HG02759 (cell line): ENCODE data around the gene TRAPPC2L.

Experiments used
- ATAC-seq: cut with Tn5 transposase; IDR thresholded peaks from one replicate; pipeline ENCODE4 v1.9.1; 2021; ENCODE audit warnings: mild to moderate bottlenecking, moderate library complexity; ENCODE audit not compliant: unreplicated experiment

Gene TRAPPC2L

DNA sequence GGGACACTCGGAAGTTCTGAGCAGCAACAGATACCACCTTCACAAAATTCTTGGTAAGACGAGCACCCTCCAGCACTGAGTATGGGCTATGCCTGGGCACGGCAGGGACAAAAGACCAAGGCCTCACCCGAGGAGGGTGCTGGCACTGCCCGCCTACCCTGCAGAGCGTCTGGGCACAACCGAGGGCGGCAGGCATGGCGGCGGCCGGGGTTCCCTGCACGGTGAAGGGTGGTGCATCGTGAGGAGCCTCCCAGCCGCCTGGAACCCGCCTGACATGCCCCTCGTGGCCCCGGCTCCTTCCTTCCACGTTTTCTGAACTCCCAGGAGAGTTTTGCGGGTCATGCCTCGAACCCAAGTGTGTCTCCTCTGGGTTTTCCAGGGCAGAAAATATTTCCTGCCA lies 19.1 kb upstream of the TRAPPC2L start:
- no peak for ATAC-seq

DNA sequence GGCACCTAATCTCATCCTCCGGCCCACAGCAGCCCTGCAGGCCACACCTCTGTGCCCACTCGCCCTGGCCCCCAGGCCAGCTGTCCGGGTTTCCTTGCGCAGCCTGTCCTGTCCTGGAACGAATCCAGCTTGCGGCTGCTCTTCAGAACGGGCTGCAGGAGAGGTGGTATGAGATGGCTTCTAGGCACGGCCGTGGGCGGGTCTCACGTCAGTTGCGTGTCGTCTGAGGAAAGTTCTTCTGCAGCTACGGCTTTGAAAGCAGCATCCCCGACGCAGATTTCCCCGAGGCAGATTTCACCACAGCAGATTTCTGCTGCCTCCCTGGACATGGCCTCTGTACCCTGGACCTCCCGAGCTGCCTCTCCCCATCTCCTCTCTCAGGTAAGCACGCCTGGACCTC lies 18.4 kb upstream of the TRAPPC2L start:
- no peak for ATAC-seq

DNA sequence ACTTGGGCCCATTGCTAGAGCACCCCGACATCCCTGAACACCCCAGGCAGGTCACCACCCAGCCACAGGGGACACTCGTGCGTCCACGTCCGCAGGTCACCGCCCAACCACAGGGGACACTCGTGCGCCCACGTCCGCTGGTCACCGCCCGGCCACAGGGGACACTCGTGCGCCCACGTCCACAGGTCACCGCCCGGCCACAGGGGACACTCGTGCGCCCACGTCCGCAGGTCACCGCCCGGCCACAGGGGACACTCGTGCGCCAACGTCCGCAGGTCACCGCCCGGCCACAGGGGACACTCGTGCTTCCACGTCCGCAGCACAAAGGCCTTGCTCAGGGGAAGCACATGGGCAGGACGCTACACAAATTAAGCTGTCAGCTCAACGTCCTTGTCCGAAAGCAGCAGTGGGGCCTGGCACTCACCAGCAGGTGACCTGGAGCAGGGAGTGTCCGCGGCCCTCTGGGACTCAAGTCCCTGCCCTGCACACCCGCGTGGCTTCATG lies 17.8 kb upstream of the TRAPPC2L start:
- no peak for ATAC-seq

DNA sequence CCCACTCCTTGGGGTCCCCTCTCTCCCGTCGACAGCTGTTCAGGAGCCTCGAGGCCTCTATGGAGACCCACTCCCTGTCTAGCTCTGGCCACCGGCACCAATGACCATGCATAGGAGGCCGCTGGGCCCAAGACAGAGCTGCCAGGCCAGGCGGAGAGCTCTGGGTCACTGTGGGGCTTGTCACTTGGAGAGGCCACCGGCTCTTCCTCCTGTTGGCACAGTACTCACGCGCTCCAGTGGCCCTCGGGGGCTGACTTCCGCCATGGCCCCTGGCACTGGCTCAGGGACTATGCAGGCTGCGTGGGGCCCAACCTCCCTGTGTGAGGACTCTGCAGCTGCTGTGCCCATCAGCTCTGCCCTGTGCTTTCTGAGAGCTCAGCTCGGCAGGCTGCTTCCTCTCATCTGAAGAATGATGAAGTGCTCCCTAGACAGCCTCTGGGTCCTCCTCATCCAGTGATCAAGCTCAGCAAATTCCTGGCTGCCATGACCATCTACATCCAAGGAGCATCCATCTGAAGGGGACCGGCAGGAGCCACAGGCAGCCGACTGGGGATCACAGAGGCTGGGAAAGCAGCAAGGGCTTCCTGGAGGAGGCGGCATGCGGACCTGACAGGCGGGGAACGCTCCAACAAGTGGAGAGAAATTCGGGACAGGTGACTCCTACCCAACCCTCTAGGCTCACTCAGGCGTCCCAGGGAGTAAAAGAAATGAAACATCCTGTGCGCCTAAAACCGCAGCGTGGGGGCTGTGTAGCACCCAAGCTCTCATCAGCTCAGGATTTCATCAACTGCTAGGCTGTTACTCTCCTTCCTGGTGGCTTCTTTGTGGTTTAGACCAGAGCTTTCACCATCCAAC lies 17.0 kb upstream of the TRAPPC2L start:
- ATAC-seq: no peak

DNA sequence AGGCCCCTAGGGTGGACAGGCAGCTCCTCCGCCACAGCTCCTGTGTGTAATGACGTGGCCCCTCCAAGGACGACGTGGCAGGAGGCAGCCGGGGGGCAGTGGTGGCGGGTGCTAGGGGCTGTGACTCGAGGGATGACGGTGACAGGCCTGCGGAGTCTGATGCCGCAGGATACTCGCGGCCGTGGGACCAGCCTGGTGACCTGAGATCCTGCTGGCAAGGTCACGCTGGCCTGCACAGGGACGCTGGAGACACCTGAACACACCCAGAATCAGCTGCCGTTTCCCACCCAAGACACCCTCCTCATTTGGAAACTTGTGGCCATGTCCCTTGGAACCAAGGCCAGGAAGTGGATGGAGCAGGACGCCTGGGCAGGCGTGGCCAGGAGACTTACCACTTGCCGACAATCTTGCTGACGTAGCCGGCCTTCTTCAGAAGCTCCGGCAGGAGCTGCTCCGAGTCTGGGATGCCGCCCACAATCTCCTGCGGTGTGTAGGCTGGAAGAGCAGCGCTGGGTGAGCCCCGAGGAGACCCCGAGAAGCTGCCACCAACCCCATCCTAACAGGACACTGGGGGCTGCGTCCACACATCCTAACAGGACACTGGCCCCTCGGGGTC lies 16.2 kb upstream of the TRAPPC2L start:
- ATAC-seq: no peak

DNA sequence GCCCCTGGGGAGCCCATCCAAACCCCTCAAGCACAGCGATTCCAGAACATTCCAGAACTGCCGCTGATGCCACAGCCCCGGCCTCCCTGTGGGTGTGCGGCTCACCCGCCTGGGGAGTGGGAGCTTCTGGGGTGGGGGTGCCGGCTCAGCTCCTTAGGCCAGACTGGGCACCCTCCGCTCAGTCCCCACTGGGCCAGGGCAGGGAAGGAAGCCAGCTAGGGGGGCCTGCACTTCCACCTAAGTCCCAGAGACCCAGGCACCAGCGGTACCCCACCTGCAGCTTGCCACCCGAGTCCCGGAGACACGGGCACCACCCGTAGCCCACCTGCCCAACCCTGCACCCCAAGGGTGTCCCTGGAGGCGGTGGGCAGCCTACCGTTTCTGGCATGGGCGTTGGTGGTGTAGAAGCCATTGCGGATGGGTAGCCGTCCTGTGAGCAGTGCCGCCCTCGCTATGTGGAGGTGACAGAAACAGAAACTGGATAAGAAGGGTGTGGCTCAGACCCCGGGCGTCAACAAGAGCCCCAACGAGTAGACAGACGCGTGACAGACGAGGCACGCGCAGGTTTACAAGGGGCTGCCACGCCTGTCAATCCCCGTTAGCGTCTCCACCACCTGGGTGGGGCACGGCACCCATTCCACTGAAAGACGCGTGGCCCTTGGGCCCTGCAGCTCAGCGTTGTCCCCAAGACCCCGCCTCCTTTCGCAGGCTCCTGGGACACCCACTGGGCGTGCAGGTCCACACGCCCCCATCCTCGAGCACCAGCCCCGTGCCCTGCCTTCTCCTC lies 15.2 kb upstream of the TRAPPC2L start:
- ATAC-seq: no peak

DNA sequence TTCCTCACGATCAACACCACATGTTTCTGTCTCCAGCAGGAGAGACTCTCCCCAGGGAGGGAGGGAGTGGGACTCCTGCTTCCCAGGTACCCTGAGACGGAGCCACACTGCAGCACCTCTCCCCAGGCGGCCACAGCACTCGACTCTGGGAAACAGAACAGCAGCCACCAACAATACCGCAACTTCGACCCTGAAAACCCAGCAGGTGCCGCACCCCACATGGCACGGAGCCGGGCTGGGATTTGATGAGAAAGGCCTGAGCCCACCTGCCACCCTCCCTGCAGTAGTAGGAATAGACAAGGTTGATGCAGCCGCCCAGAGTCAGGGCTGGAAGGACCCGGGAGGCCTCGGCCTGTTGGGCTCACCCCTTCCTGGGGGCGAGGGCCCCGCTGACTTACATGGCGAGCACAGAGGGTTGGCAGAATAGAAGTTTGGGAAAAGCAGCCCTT lies 14.6 kb upstream of the TRAPPC2L start:
- no peak for ATAC-seq

DNA sequence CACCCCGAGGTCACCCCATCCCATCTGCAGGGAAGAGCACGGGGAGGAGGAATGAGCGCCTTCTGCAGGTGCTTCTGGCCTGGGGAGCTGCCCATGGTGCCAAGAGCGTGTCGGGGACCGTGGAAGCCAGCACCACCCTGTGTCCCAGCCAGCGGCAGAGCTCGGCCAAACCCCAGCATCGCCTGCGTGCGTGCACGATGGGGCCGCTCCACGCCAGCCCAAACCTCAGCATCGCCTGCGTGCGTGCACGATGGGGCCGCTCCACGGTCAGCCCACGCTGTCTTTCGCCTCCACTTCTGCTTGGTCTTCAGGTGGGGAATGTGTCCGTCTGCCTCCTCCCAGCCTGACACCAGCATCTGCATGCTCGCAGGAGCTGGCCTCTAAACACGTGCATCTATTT lies 14.1 kb upstream of the TRAPPC2L start:
- ATAC-seq: no peak

DNA sequence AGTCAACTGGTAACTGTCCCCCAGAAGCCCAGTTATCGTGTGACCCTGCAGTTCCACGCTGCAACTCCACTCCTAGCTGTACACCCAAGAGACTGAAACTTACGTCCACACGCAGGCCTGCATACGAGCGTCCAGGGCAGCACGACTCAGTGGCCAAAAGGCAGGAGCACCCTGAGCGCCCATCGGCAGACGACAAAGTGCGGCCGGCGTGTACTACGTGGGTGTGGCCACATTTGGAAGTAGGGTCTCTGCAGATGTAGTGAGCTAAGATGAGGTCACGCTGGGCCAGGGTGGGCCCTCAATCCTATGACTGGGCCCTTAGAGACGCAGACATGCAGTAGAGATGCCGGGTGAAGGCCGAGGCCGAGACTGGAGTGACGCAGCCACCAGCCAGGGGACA lies 13.7 kb upstream of the TRAPPC2L start:
- no peak for ATAC-seq

DNA sequence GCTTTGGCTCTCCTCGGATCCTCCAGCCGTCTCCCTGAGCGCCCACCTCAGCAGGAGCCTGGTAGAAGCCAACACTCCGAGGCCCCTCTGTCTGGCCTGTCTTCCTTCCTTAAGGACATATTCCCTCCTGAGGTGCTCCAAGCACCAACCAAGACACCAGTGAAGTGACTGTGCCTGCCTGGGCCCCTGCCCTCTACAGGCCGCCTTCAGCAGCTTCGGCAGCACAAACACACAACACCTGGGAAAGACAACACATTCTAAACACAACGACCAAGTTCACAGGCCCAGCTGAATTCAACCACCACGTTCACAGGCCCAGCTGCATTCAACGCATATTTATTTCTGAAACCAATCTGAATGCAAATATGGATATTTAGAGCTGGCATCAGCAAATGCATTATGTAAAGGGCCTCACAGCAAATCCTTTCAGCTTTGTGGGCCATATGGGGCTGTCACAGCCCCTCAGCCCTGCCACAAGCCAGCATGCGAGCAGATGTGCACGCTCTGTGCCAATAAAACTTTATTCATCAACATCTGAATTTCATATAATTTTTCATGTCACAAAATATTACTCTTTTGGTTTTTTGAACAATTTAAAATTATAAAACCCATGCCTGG lies 12.4 kb upstream of the TRAPPC2L start:
- no peak for ATAC-seq

DNA sequence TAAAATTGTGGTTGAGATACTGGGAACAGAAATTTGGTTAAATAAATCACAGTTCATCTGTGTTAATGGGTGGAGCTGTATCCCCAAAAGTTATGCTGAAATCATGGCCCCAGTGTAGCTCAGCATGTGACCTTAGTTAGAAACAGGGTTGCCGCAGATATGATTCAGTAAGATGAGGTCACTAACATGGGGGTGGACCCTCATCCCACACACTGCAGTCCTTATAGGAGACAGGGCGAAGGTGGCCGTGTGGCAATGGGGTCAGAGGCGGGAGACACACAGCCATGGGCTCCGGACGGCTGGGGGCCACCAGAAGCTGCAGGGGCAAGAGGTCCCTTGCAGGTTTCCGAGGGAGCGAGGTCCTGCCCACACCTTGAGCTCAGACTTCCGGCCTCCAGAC lies 10.8 kb upstream of the TRAPPC2L start:
- no peak for ATAC-seq

DNA sequence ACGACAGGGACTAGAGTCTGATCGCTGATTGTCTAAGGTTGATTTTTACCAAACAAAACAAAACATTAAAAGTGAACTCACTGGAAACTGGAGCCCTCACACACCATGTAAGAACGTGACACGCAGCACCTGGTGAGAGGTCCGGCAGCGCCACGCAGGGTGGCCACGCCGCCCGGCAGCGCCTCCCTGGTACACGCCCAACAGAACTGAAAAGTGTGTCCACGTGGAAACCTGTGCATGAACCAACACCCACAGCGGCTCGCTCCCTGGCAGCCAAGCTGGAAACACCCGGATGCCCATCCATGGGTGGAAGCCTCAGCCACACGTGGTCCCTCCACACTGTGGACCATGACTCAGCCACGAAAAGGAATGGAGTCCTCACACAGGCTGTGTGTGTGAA lies 9.3 kb upstream of the TRAPPC2L start:
- ATAC-seq: no peak

DNA sequence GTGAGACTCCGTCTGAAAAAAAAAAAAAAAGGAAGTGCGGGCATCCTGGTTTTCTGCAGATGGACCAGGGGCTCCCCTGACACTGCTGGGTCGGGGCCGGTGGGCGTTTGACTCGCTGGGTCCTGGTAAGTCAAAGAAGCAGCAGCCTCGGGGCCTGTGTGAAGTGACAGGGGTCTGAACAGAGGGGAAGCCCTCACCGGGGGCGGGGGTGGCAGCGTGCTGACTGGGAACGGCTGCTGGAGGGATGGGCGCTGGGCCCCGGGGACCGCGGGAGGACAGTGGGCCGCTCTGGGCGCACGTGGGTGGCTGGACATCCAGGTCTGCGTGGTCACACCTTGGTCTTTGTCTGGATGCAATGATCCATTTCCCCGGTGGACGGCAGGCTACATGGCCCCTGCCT lies 8.4 kb upstream of the TRAPPC2L start:
- ATAC-seq: no peak

DNA sequence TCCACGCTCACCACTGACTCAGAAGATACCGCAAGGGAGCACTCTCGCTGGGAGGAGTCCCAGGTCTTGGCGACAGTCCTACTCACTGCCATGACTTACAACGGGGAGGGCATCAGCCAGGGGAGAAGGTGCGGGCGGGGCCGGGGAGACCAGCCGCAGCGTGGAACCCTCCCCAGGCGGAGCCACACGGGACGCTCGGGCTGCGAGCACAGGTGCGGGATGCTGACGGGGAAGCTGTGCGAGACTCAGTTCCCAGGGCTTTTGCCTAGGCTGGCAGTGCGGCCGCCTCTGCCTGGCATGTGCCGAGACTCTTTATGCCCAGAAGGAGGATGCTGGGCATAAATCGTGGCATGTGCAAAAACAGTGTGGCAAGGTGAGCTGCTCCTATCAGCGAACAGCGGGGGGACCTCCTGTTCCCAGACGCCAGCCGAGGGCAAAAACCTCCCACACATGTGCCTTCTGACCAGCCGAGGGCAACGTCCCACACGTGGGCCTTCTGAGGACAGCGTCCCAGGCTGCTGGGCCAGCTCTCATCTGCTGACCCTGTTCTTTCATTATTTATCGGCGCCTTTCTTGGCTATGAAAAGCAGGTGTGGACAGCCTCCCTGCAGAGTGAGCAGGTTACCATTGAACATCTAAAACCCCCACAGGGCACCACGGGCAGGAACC lies 6.3 kb upstream of the TRAPPC2L start:
- ATAC-seq: no peak

DNA sequence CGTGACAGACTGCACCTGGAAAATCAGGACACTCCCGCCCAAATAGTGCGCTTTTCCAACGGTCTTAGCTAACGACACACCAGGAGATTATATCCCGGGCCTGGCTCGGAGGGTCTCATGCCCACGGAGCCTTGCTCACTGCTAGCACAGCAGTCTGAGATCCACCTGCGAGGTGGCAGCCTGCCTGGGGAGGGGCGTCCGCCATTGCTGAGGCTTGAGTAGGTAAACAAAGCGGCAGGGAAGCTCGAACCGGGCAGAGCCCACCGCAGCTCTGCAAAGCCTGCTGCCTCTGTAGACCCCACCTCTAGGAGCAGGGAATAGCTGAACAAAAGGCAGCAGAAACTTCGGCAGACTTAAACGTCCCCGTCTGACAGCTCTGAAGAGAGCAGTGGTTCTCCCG lies 5.3 kb upstream of the TRAPPC2L start:
- no peak for ATAC-seq

DNA sequence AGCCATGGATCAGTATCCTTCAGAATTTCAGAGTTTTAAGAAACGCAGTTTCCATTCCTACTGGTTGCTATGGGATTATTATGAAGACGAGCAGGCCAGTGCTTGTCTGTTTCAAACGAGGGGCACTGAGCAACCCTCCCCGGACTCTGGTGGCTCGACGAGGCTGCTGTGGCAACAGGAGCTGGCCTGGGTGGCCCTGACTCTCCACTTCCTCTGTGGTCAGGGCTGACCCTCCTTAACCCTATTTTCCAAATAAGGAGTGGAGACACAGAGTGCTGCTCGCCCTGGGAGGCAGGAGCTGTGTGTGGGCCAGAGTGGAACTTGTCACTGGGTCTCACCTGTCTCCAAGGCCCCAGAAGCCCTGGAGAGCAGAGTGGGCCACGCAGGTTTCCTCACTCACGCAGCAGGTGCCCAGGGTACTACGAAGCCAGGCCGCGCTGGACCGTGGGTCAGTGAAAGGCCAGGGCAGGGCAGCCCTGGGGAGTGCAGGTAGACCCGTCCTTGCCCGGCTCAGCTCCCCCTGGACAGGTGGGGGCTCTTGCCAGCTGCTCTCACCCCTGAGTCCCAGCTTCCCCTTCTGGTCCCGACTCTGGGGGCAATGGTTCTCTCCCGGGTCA lies 3.5 kb upstream of the TRAPPC2L start:
- no peak for ATAC-seq

DNA sequence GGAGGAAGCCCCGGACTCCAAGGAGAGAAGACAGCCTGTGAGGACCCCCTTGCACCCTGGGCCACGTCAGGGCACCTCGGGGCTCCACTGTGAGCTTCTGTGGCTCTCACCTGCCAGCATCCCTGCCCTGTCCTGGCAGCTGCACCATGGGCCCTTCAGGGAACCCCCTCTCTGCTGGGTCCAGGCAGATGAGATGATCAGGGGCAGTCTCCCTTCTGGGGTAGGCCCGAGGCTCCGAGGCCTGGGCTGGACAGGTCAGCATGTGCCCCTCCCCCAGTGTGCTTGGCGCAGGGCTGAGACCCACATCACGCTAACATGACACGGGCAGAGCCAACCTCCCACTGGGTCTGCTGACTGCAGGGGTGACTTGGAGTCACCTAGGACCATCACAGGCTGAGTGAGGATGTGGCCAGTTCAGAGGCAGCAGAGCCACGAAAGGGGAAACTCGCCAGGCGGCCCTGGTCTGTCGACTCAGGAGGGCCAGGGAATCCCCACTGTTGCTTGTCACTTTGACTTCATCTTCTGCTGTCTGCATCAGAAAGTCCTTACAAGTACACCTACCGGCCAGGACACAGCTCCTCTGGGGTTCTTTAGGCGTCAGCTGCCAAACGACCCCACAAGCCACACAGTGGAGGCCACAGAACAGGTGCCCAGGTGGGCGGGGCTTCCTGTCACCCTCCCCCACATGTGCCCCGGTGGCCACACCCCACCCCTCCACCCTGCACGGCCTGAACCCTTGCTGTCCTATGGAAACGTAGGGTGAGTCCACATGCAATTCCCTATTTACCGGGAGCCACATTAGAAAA lies 2.4 kb upstream of the TRAPPC2L start:
- ATAC-seq: no peak

DNA sequence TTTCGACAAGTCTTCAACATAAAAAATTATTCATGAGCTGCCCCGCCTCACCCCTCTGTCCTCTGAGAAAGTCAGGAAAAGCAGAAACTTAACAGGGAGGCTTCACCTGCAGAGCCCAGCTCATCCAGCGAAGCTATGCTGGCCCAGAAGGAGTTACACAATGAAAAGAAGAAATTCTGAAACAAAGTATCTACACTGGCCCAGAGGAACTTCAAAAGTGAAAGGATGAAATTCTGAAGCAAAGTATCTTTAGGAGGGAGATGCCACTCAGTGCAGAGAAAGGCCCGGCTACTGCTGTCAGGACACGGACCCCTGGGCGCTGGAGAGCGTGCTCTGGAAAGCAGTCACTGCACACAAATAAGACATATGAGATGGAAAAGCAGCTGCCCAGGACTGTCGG lies 1.8 kb upstream of the TRAPPC2L start:
- no peak for ATAC-seq

DNA sequence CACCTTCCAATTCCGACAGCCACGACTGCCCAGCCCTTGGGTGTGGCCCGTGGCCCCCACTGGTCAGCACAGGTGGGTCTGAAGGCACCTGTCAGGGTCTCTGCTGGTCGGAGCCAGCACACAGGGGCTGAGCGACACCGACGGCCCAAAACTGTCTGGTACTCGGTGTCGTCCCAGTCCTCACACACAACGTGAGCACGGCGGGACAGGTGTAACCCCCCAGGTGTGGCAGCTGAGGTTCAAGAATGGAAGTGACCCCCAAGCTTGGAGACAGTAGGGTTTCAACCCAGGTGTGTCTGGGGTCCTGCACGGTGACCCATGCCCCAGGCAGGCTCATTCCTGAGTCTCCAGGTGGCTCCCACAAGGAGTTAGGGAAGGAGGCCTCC lies 1.2 kb upstream of the TRAPPC2L start:
- no peak for ATAC-seq
